KMS-11 (cell line): ENCODE results near the gene FAAP20.

Source experiments
- H2AFZ ChIP-seq: fragments of 200-600 bp; sonication (generic); 2 replicates; pipeline ENCODE4 v1.6.1; 2016; ENCODE audit warnings: antibody characterized with exemption, mixed run types, low read depth
- H3K27ac ChIP-seq: fragments of 200-600 bp; sonication (generic); 2 replicates; pipeline ENCODE4 v1.6.1; 2016; ENCODE audit warnings: mild to moderate bottlenecking, mixed run types
- H3K27me3 ChIP-seq: fragments of 200-600 bp; sonication (generic); 2 replicates; pipeline ENCODE4 v1.6.1; 2017; ENCODE audit warnings: mild to moderate bottlenecking, low read depth, mixed run types, moderate library complexity; ENCODE audit not compliant: insufficient read depth
- H3K36me3 ChIP-seq: fragments of 200-600 bp; sonication (generic); 2 replicates; pipeline ENCODE4 v1.6.1; 2017; ENCODE audit warnings: mild to moderate bottlenecking, mixed run types; ENCODE audit not compliant: insufficient read depth
- H3K4me1 ChIP-seq: fragments of 200-600 bp; sonication (generic); 2 replicates; pipeline ENCODE4 v1.6.1; 2016; ENCODE audit warnings: mild to moderate bottlenecking, low read depth, mixed run types; ENCODE audit not compliant: poor library complexity, severe bottlenecking
- H3K4me2 ChIP-seq: fragments of 200-600 bp; sonication (generic); 2 replicates; pipeline ENCODE4 v1.7.0; 2016; ENCODE audit warnings: mild to moderate bottlenecking, mixed run types
- H3K4me3 ChIP-seq: fragments of 200-600 bp; sonication (generic); IDR thresholded peaks from 2 replicates; pipeline ENCODE4 v1.6.1; 2017; ENCODE audit warnings: low read depth, low read length, mixed read lengths; ENCODE audit not compliant: insufficient read depth
- H3K79me2 ChIP-seq: fragments of 200-600 bp; sonication (generic); 2 replicates; pipeline ENCODE4 v1.6.1; 2016; ENCODE audit warnings: low read depth, mixed run types; ENCODE audit not compliant: insufficient read depth
- H3K9ac ChIP-seq: fragments of 200-600 bp; sonication (generic); 2 replicates; pipeline ENCODE4 v1.6.1; 2016; ENCODE audit warnings: mild to moderate bottlenecking, mixed run types
- H4K20me1 ChIP-seq: fragments of 200-600 bp; sonication (generic); 2 replicates; pipeline ENCODE4 v1.6.1; 2016; ENCODE audit warnings: mild to moderate bottlenecking, mixed run types; ENCODE audit not compliant: insufficient read depth
- TF ChIP-seq, protein P1 (sequence below): fragments of 200-600 bp; sonication (generic); conservative IDR thresholded peaks from 2 replicates; pipeline ENCODE4 v1.6.1; 2017; ENCODE audit warnings: low read depth, mild to moderate bottlenecking, antibody characterized with exemption, low read length, moderate library complexity, mixed read lengths

The FAAP20 gene

DNA sequence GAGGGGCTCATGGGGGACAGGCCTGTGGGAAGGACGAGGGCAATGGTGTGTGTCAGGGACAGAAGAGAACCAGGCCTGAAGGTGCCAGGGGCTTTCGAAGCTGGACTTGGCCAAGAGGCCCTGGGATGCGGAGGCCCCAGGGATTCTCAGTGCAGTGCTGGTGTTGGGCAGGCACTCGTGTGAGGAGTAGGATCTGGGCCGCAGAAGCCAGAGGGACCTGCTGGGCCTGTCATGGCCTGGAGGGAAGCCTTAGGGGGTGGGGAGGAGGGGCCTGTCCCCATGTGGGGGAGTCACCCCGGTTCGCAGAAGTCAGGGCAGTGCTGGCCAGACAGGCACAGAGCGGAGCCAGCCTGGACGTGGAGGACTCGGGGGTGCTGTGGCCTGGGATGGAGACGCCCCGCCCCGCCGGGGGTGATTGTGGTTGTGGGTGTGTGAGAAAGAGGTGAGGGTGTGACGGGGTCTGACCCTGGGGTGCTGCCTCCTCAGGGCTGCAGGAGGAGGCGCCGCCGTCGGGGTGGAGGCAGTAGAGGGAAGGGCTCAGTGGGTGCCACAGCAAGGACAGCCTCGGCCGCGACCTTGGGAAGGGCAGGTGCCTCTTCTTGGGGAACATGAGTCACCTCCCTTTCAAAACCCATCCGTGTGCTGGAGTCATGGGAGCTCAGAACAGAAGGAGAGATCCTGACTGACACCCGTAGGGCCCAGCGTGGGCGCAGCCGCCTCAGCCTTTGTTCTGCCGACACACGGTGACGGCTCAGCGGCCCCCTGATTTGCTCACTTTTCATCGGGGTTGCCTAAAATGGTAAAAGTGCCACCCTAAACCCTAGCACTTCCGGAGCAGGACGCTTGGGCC, 33.9 kb downstream of the FAAP20 start:
- Histone ChIP-seq H3K79me2 (no peaks in the 10 kb centered on the region), H4K20me1 (no peaks in the 10 kb centered on the region), H3K4me2 (no peak overlapping the region), H3K4me1 (no peaks in the 10 kb centered on the region), H3K27ac (no peak overlapping the region), H3K27me3 (peaks cover 88% of the 10 kb centered on the region; the same call in 1 of the 2 replicates), H3K9ac (no peak overlapping the region), H3K36me3 (no peaks in the 10 kb centered on the region), H3K4me3 (no peak overlapping the region), H2AFZ (no peak overlapping the region)
- TF ChIP-seq, protein P1, sequence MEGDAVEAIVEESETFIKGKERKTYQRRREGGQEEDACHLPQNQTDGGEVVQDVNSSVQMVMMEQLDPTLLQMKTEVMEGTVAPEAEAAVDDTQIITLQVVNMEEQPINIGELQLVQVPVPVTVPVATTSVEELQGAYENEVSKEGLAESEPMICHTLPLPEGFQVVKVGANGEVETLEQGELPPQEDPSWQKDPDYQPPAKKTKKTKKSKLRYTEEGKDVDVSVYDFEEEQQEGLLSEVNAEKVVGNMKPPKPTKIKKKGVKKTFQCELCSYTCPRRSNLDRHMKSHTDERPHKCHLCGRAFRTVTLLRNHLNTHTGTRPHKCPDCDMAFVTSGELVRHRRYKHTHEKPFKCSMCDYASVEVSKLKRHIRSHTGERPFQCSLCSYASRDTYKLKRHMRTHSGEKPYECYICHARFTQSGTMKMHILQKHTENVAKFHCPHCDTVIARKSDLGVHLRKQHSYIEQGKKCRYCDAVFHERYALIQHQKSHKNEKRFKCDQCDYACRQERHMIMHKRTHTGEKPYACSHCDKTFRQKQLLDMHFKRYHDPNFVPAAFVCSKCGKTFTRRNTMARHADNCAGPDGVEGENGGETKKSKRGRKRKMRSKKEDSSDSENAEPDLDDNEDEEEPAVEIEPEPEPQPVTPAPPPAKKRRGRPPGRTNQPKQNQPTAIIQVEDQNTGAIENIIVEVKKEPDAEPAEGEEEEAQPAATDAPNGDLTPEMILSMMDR: no peak

DNA sequence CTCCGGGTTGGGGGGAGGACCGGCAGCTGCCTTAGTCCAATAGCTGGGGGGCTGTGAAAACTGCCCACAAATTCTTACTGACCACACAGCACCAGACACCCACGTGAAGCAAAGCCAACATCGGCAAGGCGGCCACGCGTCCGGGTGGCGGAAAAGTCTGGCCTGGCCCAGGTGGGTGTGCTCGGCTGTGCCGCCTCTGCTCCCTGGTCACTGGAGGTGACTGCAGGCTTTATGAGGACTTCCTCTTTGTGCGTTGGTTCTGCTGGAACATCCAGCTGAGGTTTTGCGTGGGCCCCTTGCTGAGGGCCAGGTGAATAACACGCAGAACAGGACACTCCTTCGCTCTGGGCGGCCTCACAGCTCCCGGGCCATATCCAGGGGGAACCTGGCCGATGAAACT, 35.4 kb downstream of the FAAP20 start:
- Histone ChIP-seq H3K27me3 (peaks cover 86% of the 10 kb centered on the region; the same call in 1 of the 2 replicates), H3K27ac (no peak overlapping the region), H3K36me3 (no peaks in the 10 kb centered on the region), H3K4me2 (no peak overlapping the region), H3K4me3 (no peak overlapping the region), H3K79me2 (no peaks in the 10 kb centered on the region), H4K20me1 (no peaks in the 10 kb centered on the region), H3K4me1 (no peaks in the 10 kb centered on the region), H3K9ac (no peak overlapping the region), H2AFZ (no peak overlapping the region)
- TF ChIP-seq, protein P1: no peak

DNA sequence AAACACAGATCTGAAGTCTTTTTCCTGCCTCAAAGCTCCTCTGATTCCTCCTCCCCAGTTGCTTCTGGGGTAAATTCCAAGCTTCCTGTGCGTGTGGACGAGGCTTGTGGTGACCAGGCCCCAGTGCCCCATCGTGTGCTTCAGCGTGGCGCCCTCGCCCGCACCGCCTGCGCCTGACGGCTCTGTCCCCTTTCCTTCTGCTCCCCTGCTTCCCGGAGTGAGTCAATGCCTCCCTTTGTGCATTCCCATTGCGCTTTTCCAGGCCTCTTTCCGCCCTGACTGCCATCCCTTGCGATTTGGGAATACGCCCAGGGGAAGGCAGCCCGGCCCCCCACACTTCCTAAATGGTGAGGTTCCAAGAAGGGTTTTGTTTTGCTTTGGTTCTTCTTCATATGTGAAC, 36.3 kb downstream of the FAAP20 start:
- Histone ChIP-seq H3K4me2 (no peak overlapping the region), H3K9ac (no peak overlapping the region), H3K79me2 (no peaks in the 10 kb centered on the region), H3K4me1 (no peaks in the 10 kb centered on the region), H2AFZ (no peak overlapping the region), H3K27me3 (peaks cover 79% of the 10 kb centered on the region; the same call in 1 of the 2 replicates), H3K36me3 (no peaks in the 10 kb centered on the region), H4K20me1 (no peaks in the 10 kb centered on the region), H3K4me3 (no peak overlapping the region), H3K27ac (no peak overlapping the region)
- TF ChIP-seq, protein P1: no peak

DNA sequence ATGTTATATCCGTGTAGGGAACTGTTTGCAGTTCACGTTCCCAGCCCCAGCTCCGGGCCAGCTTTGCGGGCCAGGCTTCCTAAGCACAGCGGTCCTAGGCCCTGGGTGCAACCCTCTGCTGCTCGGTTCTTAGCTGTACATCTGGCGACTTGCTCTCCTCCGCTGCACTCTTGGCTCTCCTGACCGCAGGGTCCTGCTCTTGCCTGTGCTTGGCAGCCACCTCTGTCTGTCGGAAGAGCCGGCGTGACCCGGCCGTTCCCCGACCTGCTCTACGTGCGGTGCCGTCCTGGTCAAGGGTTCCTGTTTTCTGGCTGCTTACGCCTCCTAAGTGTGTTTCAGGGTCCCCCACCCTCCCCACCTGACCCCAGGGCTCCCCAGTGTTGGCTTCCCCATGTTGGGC, 36.7 kb downstream of the FAAP20 start:
- Histone ChIP-seq H3K9ac (no peak overlapping the region), H3K27ac (no peak overlapping the region), H2AFZ (no peak overlapping the region), H4K20me1 (no peaks in the 10 kb centered on the region), H3K79me2 (no peaks in the 10 kb centered on the region), H3K4me1 (no peaks in the 10 kb centered on the region), H3K4me2 (no peak overlapping the region), H3K36me3 (no peaks in the 10 kb centered on the region), H3K4me3 (no peak overlapping the region), H3K27me3 (peaks cover 77% of the 10 kb centered on the region; the same call in 1 of the 2 replicates)
- TF ChIP-seq, protein P1: no peak
